ENCODE data around the gene TSPAN9. TPM values are rescaled to one million over a fixed set of nuclear protein-coding genes. Genes with fewer than 3 reads are reported as not detected.
A peak's percentile ranks its signal among the peaks of the same experiment; 100 is the strongest.

The TSPAN9 gene
- total RNA-seq, 2 donors from 2014 or later = 14.0 to 18.5 TPM

- WGBS, 2 donors = 63 to 67% methylated on average over 11 of the region's 11 CpGs
- no peaks in the 10 kb centered on the region for H3K36me3 ChIP-seq (replicated peaks in 1 of 2; ENCODE audit: insufficient read depth in 1 of 2, low read depth in 2 of 2)
- no peak for DNase-seq
- TF ChIP-seq CTCF (IDR thresholded peaks at IDR 0.05) (no peak), POLR2A (IDR thresholded peaks at IDR 0.05) (no peak)
- intact Hi-C loops (cut with DNase I) = no loop called here
- H3K4me3 ChIP-seq = no peak overlapping the region
- peak; percentile 41 for ATAC-seq
- no peaks in the 10 kb centered on the region for H3K27me3 ChIP-seq
- H3K4me1 ChIP-seq = peaks cover 15% of the 10 kb centered on the region
- H3K9me3 ChIP-seq = no peaks in the 10 kb centered on the region
- H3K27ac ChIP-seq = peak overlapping the region in 3 of 4 donors; percentile 31 to 60 (median 32)
These were observed 81.8 kb downstream of the TSPAN9 start for GRCh38 chr12:3158851-3159465.

- no peak for TF ChIP-seq CTCF (IDR thresholded peaks at IDR 0.05)
- TF ChIP-seq POLR2A (IDR thresholded peaks at IDR 0.05) = no peak
- Histone ChIP-seq H3K4me3 (no peak overlapping the region), H3K36me3 (replicated peaks in 1 of 2; ENCODE audit: insufficient read depth in 1 of 2, low read depth in 2 of 2) (no peaks in the 10 kb centered on the region), H3K27me3 (no peaks in the 10 kb centered on the region), H3K4me1 (peaks cover 15% of the 10 kb centered on the region), H3K9me3 (no peaks in the 10 kb centered on the region), H3K27ac (no peak overlapping the region)
- intact Hi-C loops (cut with DNase I) = no loop called here
- ATAC-seq = no peak
- 75 to 76% methylated on average over 3 of the region's 3 CpGs for WGBS, 2 donors
- no peak for DNase-seq
These were observed 82.9 kb downstream of the TSPAN9 start for GRCh38 chr12:3160081-3160480.

- TF ChIP-seq POLR2A (IDR thresholded peaks at IDR 0.05) (no peak), CTCF (IDR thresholded peaks at IDR 0.05) (no peak)
- ATAC-seq = no peak
- WGBS, 2 donors = 86 to 91% methylated on average over 6 of the region's 6 CpGs
These were observed 84.7 kb downstream of the TSPAN9 start for GRCh38 chr12:3161861-3162260.

GRCh38 chr12:3164454-3165077, 87.4 kb downstream of the TSPAN9 start:
- Histone ChIP-seq H3K27ac (no peak overlapping the region), H3K27me3 (no peaks in the 10 kb centered on the region), H3K36me3 (replicated peaks in 1 of 2; ENCODE audit: insufficient read depth in 1 of 2, low read depth in 2 of 2) (no peaks in the 10 kb centered on the region), H3K4me1 (peaks cover 5% of the 10 kb centered on the region), H3K9me3 (no peaks in the 10 kb centered on the region), H3K4me3 (no peak overlapping the region)
- DNase-seq (no peak), ATAC-seq (no peak)
- intact Hi-C loops (cut with DNase I) = no loop called here
- no peak for TF ChIP-seq POLR2A (IDR thresholded peaks at IDR 0.05)
- TF ChIP-seq CTCF (IDR thresholded peaks at IDR 0.05) = no peak
- WGBS, 2 donors = 88 to 93% methylated on average over 9 to 11 of the region's 11 CpGs

More at GRCh38 chr12:3161861-3162260, 84.7 kb downstream of the TSPAN9 start:
- Histone ChIP-seq H3K9me3 (no peaks in the 10 kb centered on the region), H3K4me1 (peaks cover 15% of the 10 kb centered on the region), H3K4me3 (no peak overlapping the region), H3K27me3 (no peaks in the 10 kb centered on the region), H3K36me3 (replicated peaks in 1 of 2; ENCODE audit: insufficient read depth in 1 of 2, low read depth in 2 of 2) (no peaks in the 10 kb centered on the region), H3K27ac (no peak overlapping the region)
- no peak for DNase-seq
- intact Hi-C loops (cut with DNase I) = no loop called here

Measured in body of pancreas (tissue), 4 donors.